ENCODE data around the gene TXNL4B. TPM values are rescaled to one million over a fixed set of nuclear protein-coding genes. Genes with fewer than 3 reads are reported as not detected.

Gene TXNL4B
- total RNA-seq, 1 donor from 2014 or later, result 6.7 TPM

GRCh38 chr16:72042157-72042660 is 51.2 kb downstream of the TXNL4B start:
- H3K27me3 ChIP-seq (ENCODE audit: low read depth), result no peaks in the 10 kb centered on the region
- no peak for DNase-seq
- intact Hi-C loops (cut with micrococcal nuclease), result no loop called here
- peaks cover 43% of the 10 kb centered on the region for H3K36me3 ChIP-seq
- H3K27ac ChIP-seq (replicated peaks), result peak overlapping the region; percentile 38
- H3K9me3 ChIP-seq (replicated peaks), result no peaks in the 10 kb centered on the region
- TF ChIP-seq, protein P1, sequence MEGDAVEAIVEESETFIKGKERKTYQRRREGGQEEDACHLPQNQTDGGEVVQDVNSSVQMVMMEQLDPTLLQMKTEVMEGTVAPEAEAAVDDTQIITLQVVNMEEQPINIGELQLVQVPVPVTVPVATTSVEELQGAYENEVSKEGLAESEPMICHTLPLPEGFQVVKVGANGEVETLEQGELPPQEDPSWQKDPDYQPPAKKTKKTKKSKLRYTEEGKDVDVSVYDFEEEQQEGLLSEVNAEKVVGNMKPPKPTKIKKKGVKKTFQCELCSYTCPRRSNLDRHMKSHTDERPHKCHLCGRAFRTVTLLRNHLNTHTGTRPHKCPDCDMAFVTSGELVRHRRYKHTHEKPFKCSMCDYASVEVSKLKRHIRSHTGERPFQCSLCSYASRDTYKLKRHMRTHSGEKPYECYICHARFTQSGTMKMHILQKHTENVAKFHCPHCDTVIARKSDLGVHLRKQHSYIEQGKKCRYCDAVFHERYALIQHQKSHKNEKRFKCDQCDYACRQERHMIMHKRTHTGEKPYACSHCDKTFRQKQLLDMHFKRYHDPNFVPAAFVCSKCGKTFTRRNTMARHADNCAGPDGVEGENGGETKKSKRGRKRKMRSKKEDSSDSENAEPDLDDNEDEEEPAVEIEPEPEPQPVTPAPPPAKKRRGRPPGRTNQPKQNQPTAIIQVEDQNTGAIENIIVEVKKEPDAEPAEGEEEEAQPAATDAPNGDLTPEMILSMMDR (IDR thresholded peaks at IDR 0.05; ENCODE audit: borderline replicate concordance), result no peak
- H3K4me3 ChIP-seq, result no peak overlapping the region
- peaks cover 11% of the 10 kb centered on the region for H3K4me1 ChIP-seq

DNA sequence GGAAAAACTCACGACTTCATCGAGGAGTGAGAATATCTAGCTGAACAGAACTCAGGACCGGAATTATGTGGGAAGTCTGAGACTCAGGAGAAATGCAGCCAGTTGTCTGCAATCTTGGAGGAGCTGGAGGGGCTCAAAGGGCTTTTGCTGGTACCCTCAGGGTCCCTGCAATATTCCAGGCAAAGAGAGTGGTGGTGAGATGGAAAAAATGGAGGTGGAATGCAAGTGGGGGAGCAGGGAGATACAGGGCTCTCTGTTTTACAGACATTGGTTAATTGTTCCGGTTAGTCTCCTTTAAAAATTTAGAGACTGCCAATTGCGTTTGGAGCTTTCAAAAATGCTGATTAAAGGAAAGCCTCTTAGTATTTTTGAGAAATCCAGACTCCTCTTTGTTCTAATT is 57.3 kb downstream of the TXNL4B start:
- Histone ChIP-seq H3K9me3 (replicated peaks) (no peaks in the 10 kb centered on the region), H3K27me3 (ENCODE audit: low read depth) (no peaks in the 10 kb centered on the region), H3K4me3 (no peak overlapping the region), H3K36me3 (peaks cover 29% of the 10 kb centered on the region), H3K27ac (replicated peaks) (no peak overlapping the region), H3K4me1 (no peaks in the 10 kb centered on the region)
- TF ChIP-seq, protein P1 (IDR thresholded peaks at IDR 0.05; ENCODE audit: borderline replicate concordance), result no peak
- intact Hi-C loops (cut with micrococcal nuclease), result no loop called here
- no peak for DNase-seq

Other genes with a start within 250 kb of the TXNL4B start
- gene ATXN1L, start 247.6 kb downstream of the TXNL4B start, total RNA-seq, result 14.0 TPM
- 3.0 TPM for gene ZNF821, start 209.4 kb downstream of the TXNL4B start, total RNA-seq
- 109 TPM for gene IST1, start 198.1 kb downstream of the TXNL4B start, total RNA-seq
- gene PKD1L3, start 93.2 kb downstream of the TXNL4B start, total RNA-seq, result 0.08 TPM
- 8.1 TPM for gene DHODH, start 84.9 kb downstream of the TXNL4B start, total RNA-seq
- gene HP, start 39.1 kb downstream of the TXNL4B start, total RNA-seq, result 1.6 TPM
- gene HPR, start 30.4 kb downstream of the TXNL4B start, total RNA-seq, result 67.8 TPM
- gene DHX38, start 227 bp upstream of the TXNL4B start, total RNA-seq, result 38.7 TPM
- 0.05 TPM for gene PMFBP1, start 78.5 kb upstream of the TXNL4B start, total RNA-seq

All from left ventricle myocardium inferior (tissue), 1 donor.